Activated T-cell treated with anti-CD3 and anti-CD28 coated beads, Interleukin-2, amount 50 U/mL, for 4 hours (primary cell): ENCODE data around the gene HPCAL4. TPM values are rescaled to one million over a fixed set of nuclear protein-coding genes. Genes with fewer than 3 reads are reported as not detected.

Experiments
- ATAC-seq, 2 donors: fragments of 200-7000 bp; cut with Tn5 transposase; one replicate each; pipeline ENCODE4 v1.10.0; 2021
- DNase-seq: peaks from one replicate; pipeline ENCODE4 v3.0.0-alpha.2; 2020
- H3K27me3 Mint-ChIP-seq: one replicate; pipeline ENCODE4 v1.8.0; 2021; ENCODE audit warnings: low read depth, mixed read lengths
- H3K36me3 Mint-ChIP-seq: one replicate; pipeline ENCODE4 v1.8.0; 2022; ENCODE audit warnings: mixed read lengths; ENCODE audit not compliant: insufficient read depth
- H3K4me1 Mint-ChIP-seq: one replicate; pipeline ENCODE4 v1.8.0; 2021; ENCODE audit warnings: low read depth, mixed read lengths
- H3K4me3 Mint-ChIP-seq: one replicate; pipeline ENCODE4 v1.8.0; 2021; ENCODE audit warnings: mild to moderate bottlenecking, moderate library complexity, mixed read lengths
- H3K9me3 Mint-ChIP-seq: one replicate; pipeline ENCODE4 v1.8.0; 2021; ENCODE audit warnings: mixed read lengths
- total RNA-seq, 3 donors: library from RNA; stranded (reverse); gene quantifications; one replicate each; pipeline ENCODE4 v1.2.1, GENCODE V29; 2021

Gene HPCAL4
- total RNA-seq, 3 donors from 2014 or later, result 0.05 to 0.38 (median 0.33) TPM

GRCh38 chr1:39692152-39693074 is 1.2 kb upstream of the HPCAL4 start:
- H3K4me1 Mint-ChIP-seq, result peaks cover 42% of the 10 kb centered on the region
- H3K27me3 Mint-ChIP-seq, result peaks cover 8% of the 10 kb centered on the region
- no peak for DNase-seq
- H3K9me3 Mint-ChIP-seq, result no peaks in the 10 kb centered on the region
- H3K36me3 Mint-ChIP-seq, result no peaks in the 10 kb centered on the region
- H3K4me3 Mint-ChIP-seq, result peak overlapping the region; percentile 80
- no peak for ATAC-seq

- Mint-ChIP-seq H3K36me3 (peaks cover 4% of the 10 kb centered on the region), H3K4me1 (peaks cover 42% of the 10 kb centered on the region), H3K27me3 (peaks cover 12% of the 10 kb centered on the region), H3K9me3 (no peaks in the 10 kb centered on the region), H3K4me3 (peak overlapping the region; percentile 80)
- no peak for ATAC-seq
- no peak for DNase-seq
These were observed 345 bp downstream of the HPCAL4 start for GRCh38 chr1:39690794-39691382.

GRCh38 chr1:39690225-39690624 is 1.0 kb downstream of the HPCAL4 start:
- peaks cover 42% of the 10 kb centered on the region for H3K4me1 Mint-ChIP-seq
- H3K36me3 Mint-ChIP-seq, result peaks cover 4% of the 10 kb centered on the region
- peaks cover 12% of the 10 kb centered on the region for H3K27me3 Mint-ChIP-seq
- no peak for ATAC-seq
- no peak for DNase-seq
- no peaks in the 10 kb centered on the region for H3K9me3 Mint-ChIP-seq
- H3K4me3 Mint-ChIP-seq, result peak overlapping the region; percentile 80

GRCh38 chr1:39689635-39690034 is 1.6 kb downstream of the HPCAL4 start:
- ATAC-seq (no peak), DNase-seq (no peak)
- peak overlapping the region; percentile 80 for H3K4me3 Mint-ChIP-seq
- peaks cover 6% of the 10 kb centered on the region for H3K36me3 Mint-ChIP-seq
- H3K9me3 Mint-ChIP-seq, result no peaks in the 10 kb centered on the region
- peaks cover 14% of the 10 kb centered on the region for H3K27me3 Mint-ChIP-seq
- H3K4me1 Mint-ChIP-seq, result peaks cover 42% of the 10 kb centered on the region

- Mint-ChIP-seq H3K36me3 (peaks cover 6% of the 10 kb centered on the region), H3K27me3 (peaks cover 14% of the 10 kb centered on the region), H3K4me1 (peaks cover 44% of the 10 kb centered on the region), H3K9me3 (no peaks in the 10 kb centered on the region), H3K4me3 (no peak overlapping the region)
- DNase-seq (no peak), ATAC-seq (no peak)
These were observed 2.0 kb downstream of the HPCAL4 start for GRCh38 chr1:39689214-39689613.

GRCh38 chr1:39688706-39689105 is 2.5 kb downstream of the HPCAL4 start:
- ATAC-seq (no peak), DNase-seq (no peak)
- H3K4me1 Mint-ChIP-seq, result peaks cover 44% of the 10 kb centered on the region
- H3K27me3 Mint-ChIP-seq, result peaks cover 14% of the 10 kb centered on the region
- H3K4me3 Mint-ChIP-seq, result no peak overlapping the region
- peaks cover 6% of the 10 kb centered on the region for H3K36me3 Mint-ChIP-seq
- no peaks in the 10 kb centered on the region for H3K9me3 Mint-ChIP-seq

GRCh38 chr1:39687243-39687642 is 4.0 kb downstream of the HPCAL4 start:
- ATAC-seq, result no peak
- H3K9me3 Mint-ChIP-seq, result no peaks in the 10 kb centered on the region
- no peak overlapping the region for H3K4me3 Mint-ChIP-seq

GRCh38 chr1:39685071-39685470 is 6.2 kb downstream of the HPCAL4 start:
- no peaks in the 10 kb centered on the region for H3K9me3 Mint-ChIP-seq
- H3K27me3 Mint-ChIP-seq, result peaks cover 15% of the 10 kb centered on the region
- no peak for ATAC-seq
- H3K36me3 Mint-ChIP-seq, result peaks cover 8% of the 10 kb centered on the region
- peaks cover 44% of the 10 kb centered on the region for H3K4me1 Mint-ChIP-seq
- no peak overlapping the region for H3K4me3 Mint-ChIP-seq
- DNase-seq, result no peak

More at GRCh38 chr1:39687243-39687642, 4.0 kb downstream of the HPCAL4 start:
- DNase-seq, result no peak
- Mint-ChIP-seq H3K27me3 (peaks cover 19% of the 10 kb centered on the region), H3K4me1 (peaks cover 40% of the 10 kb centered on the region), H3K36me3 (peaks cover 8% of the 10 kb centered on the region)

GRCh38 chr1:39684313-39684664 is 6.9 kb downstream of the HPCAL4 start:
- DNase-seq, result no peak
- Mint-ChIP-seq H3K4me1 (peaks cover 38% of the 10 kb centered on the region), H3K9me3 (no peaks in the 10 kb centered on the region), H3K27me3 (peaks cover 13% of the 10 kb centered on the region), H3K36me3 (peaks cover 11% of the 10 kb centered on the region), H3K4me3 (no peak overlapping the region)
- no peak for ATAC-seq

GRCh38 chr1:39683591-39684312 is 7.5 kb downstream of the HPCAL4 start:
- ATAC-seq (peak; percentile 52 to 54), DNase-seq (peak; percentile 28)
- H3K27me3 Mint-ChIP-seq, result peaks cover 13% of the 10 kb centered on the region
- peaks cover 12% of the 10 kb centered on the region for H3K36me3 Mint-ChIP-seq
- H3K9me3 Mint-ChIP-seq, result no peaks in the 10 kb centered on the region
- peaks cover 37% of the 10 kb centered on the region for H3K4me1 Mint-ChIP-seq
- H3K4me3 Mint-ChIP-seq, result no peak overlapping the region

- Mint-ChIP-seq H3K36me3 (peaks cover 12% of the 10 kb centered on the region), H3K9me3 (no peaks in the 10 kb centered on the region), H3K4me1 (peaks cover 29% of the 10 kb centered on the region), H3K4me3 (no peak overlapping the region), H3K27me3 (peaks cover 8% of the 10 kb centered on the region)
- DNase-seq (no peak), ATAC-seq (no peak)
These were observed 9.2 kb downstream of the HPCAL4 start for GRCh38 chr1:39681999-39682398.

- Mint-ChIP-seq H3K4me1 (peaks cover 29% of the 10 kb centered on the region), H3K27me3 (peaks cover 6% of the 10 kb centered on the region), H3K36me3 (peaks cover 11% of the 10 kb centered on the region), H3K4me3 (no peak overlapping the region), H3K9me3 (no peaks in the 10 kb centered on the region)
- no peak for ATAC-seq
- no peak for DNase-seq
These were observed 9.9 kb downstream of the HPCAL4 start for GRCh38 chr1:39681294-39681693.

GRCh38 chr1:39680751-39681150 is 10.5 kb downstream of the HPCAL4 start:
- Mint-ChIP-seq H3K9me3 (no peaks in the 10 kb centered on the region), H3K4me3 (no peak overlapping the region), H3K36me3 (peaks cover 8% of the 10 kb centered on the region), H3K27me3 (peaks cover 6% of the 10 kb centered on the region), H3K4me1 (peaks cover 29% of the 10 kb centered on the region)
- ATAC-seq (no peak), DNase-seq (no peak)

GRCh38 chr1:39679821-39680220 is 11.4 kb downstream of the HPCAL4 start:
- no peaks in the 10 kb centered on the region for H3K9me3 Mint-ChIP-seq
- no peak for DNase-seq
- ATAC-seq, result no peak
- peaks cover 4% of the 10 kb centered on the region for H3K27me3 Mint-ChIP-seq
- H3K36me3 Mint-ChIP-seq, result peaks cover 6% of the 10 kb centered on the region
- H3K4me1 Mint-ChIP-seq, result peaks cover 27% of the 10 kb centered on the region
- no peak overlapping the region for H3K4me3 Mint-ChIP-seq
